AG04450 (cell line): ENCODE results near the gene ISG20L2. TPM values are rescaled to one million over a fixed set of nuclear protein-coding genes. Genes with fewer than 3 reads are reported as not detected.

Source experiments
- CTCF ChIA-PET: fragments of 300-600, 350-600 bp; formaldehyde crosslinking; extraction: SDS; loops from one replicate; lab custom pipeline; 2022; ENCODE audit warnings: antibody characterized with exemption, inconsistent platforms; lab: Charles Lee
- POLR2A ChIA-PET: fragments of 350-600 bp; formaldehyde crosslinking; extraction: SDS; loops from one replicate; lab custom pipeline; 2021; ENCODE audit warnings: antibody characterized with exemption, inconsistent platforms; lab: Yijun Ruan, JAX
- DNase-seq: peaks from one replicate; pipeline ENCODE4 v3.0.0-alpha.2; 2011; ENCODE audit warnings: low read depth, low spot score
- H3K27ac ChIP-seq: one replicate; pipeline ENCODE4 v1.5.1; 2012; ENCODE audit warnings: low read depth, low read length, control low read depth
- H3K27me3 ChIP-seq: one replicate; pipeline ENCODE4 v1.6.0; 2012; ENCODE audit warnings: low read length; ENCODE audit not compliant: control insufficient read depth, insufficient read depth
- H3K4me3 ChIP-seq: 2 replicates; pipeline ENCODE4 v1.5.1; 2011; ENCODE audit warnings: mild to moderate bottlenecking, low read depth, low read length, control low read depth
- H3K9me3 ChIP-seq: 2 replicates; pipeline ENCODE4 v1.5.1; 2012; ENCODE audit warnings: low read length; ENCODE audit not compliant: control insufficient read depth, insufficient read depth
- CTCF ChIP-seq: IDR thresholded peaks from 2 replicates; pipeline ENCODE4 v1.5.1; 2011; ENCODE audit warnings: low read depth, low read length, control low read depth, inconsistent platforms
- polyA plus RNA-seq: library from polyadenylated mRNA; depleted of rRNA; stranded (reverse); fragments of >200 nt; gene quantifications from 2 replicates; pipeline ENCODE4 v1.2.3, GENCODE V29; 2011

ISG20L2 gene
- polyA plus RNA-seq, 1 experiment = 25.6 TPM

GRCh38 chr1:156721131-156721530 is 7.4 kb downstream of the ISG20L2 start:
- no peaks in the 10 kb centered on the region for H3K9me3 ChIP-seq
- ChIA-PET POLR2A (no interaction called here), CTCF (interaction anchor here (0.8 to 12.5 kb wide), 6 partner anchors 10 to 138 kb away, joined by 3 to 616 read pairs (median 5); partner anchors contain the start of genes CRABP2 and INSRR)
- no peak overlapping the region for H3K4me3 ChIP-seq
- H3K27ac ChIP-seq = no peak overlapping the region
- DNase-seq = no peak
- H3K27me3 ChIP-seq = no peaks in the 10 kb centered on the region
- TF ChIP-seq CTCF = no peak

GRCh38 chr1:156717351-156717750 is 11.2 kb downstream of the ISG20L2 start:
- Histone ChIP-seq H3K4me3 (no peak overlapping the region), H3K27me3 (no peaks in the 10 kb centered on the region), H3K27ac (no peak overlapping the region), H3K9me3 (no peaks in the 10 kb centered on the region)
- ChIA-PET CTCF (interaction anchor here (1.0 to 13.7 kb wide), 3 partner anchors 9 to 57 kb away, joined by 4 to 233 read pairs (median 88); partner anchors contain the start of genes ISG20L2 and METTL25B), POLR2A (no interaction called here)
- TF ChIP-seq CTCF = no peak
- no peak for DNase-seq

GRCh38 chr1:156714830-156715229 is 13.7 kb downstream of the ISG20L2 start:
- H3K4me3 ChIP-seq = no peak overlapping the region
- H3K27me3 ChIP-seq = no peaks in the 10 kb centered on the region
- POLR2A ChIA-PET = interaction anchor here (0.8 kb wide), 1 partner anchor 147 kb away, joined by 3 read pairs; no protein-coding TSS in a partner anchor
- H3K9me3 ChIP-seq = no peaks in the 10 kb centered on the region
- DNase-seq = no peak
- H3K27ac ChIP-seq = no peak overlapping the region
- CTCF ChIA-PET = interaction anchor here (0.7 to 13.7 kb wide), 4 partner anchors 8 to 24 kb away, joined by 3 to 233 read pairs (median 56); partner anchors contain the start of genes CRABP2, ISG20L2 and METTL25B
- TF ChIP-seq CTCF = no peak

GRCh38 chr1:156712626-156713025 is 15.9 kb downstream of the ISG20L2 start:
- H3K27me3 ChIP-seq = no peaks in the 10 kb centered on the region
- no peak overlapping the region for H3K27ac ChIP-seq
- DNase-seq = no peak
- CTCF ChIA-PET = interaction anchor here (2.6 to 13.7 kb wide), 3 partner anchors 14 to 35 kb away, joined by 10 to 233 read pairs (median 88); partner anchors contain the start of genes ISG20L2, METTL25B and NES
- POLR2A ChIA-PET = interaction anchor here (0.6 to 1.6 kb wide), 2 partner anchors 18 to 28 kb away, joined by 4 to 5 read pairs; no protein-coding TSS in a partner anchor
- H3K9me3 ChIP-seq = no peaks in the 10 kb centered on the region
- no peak for TF ChIP-seq CTCF
- no peak overlapping the region for H3K4me3 ChIP-seq
